B cell (primary cell): Measurements from ENCODE around the gene CENPP.

Source experiments
- CTCF ChIP-seq: fragments of 200-600 bp; IDR thresholded peaks from one replicate; pipeline ENCODE4 v1.8.0; 2022; ENCODE audit warnings: antibody characterized with exemption, mild to moderate bottlenecking
- EZH2 ChIP-seq: IDR thresholded peaks from 2 replicates; pipeline ENCODE4 v1.6.1; 2012; ENCODE audit warnings: borderline replicate concordance, low read depth, mild to moderate bottlenecking, moderate library complexity, low read length; ENCODE audit not compliant: insufficient read depth, poor library complexity, severe bottlenecking

- TF ChIP-seq CTCF, result no peak
- TF ChIP-seq EZH2, result no peak
Observed at GRCh38 chr9:92279302-92279701, 46.5 kb upstream of the CENPP start.
